Measurements from ENCODE around the gene TP53TG3C.
"Not testable (repeated sequence)": the region's sequence is repeated elsewhere in the genome, so short reads cannot be mapped to it uniquely, and the experiment has no call there.

The TP53TG3C gene

GRCh38 chr16:33193926-33194325, at the start of gene TP53TG3C:
Gene TP53TG3C, plus strand, starts transcription at chr16:33194226. Its CDS starts 68 bp downstream, at chr16:33194294.
- DNase-seq (ENCODE audit: low read depth, low spot score); in situ Hi-C loops (cut with HindIII; ENCODE audit: low sequenced_read_pairs); H3K4me3 ChIP-seq (ENCODE audit: low read depth, low read length): not testable (repeated sequence)

All from astrocyte of the spinal cord (primary cell).